Measurements from ENCODE around the gene VEGFC. TPM values are rescaled to one million over a fixed set of nuclear protein-coding genes. Genes with fewer than 3 reads are reported as not detected.

Gene VEGFC
- total and polyA plus RNA-seq, 2 experiments from 2014 or later, result 2.9 to 4.2 TPM

GRCh38 chr4:176789955-176790354, 2.8 kb downstream of the VEGFC start:
- no peaks in the 10 kb centered on the region for H3K36me3 ChIP-seq (replicated peaks; ENCODE audit: insufficient read depth, low read depth)
- H3K27ac ChIP-seq, result no peak overlapping the region
- H3K27me3 ChIP-seq, result peaks cover 22% of the 10 kb centered on the region
- 39% methylated on average over 1 of the region's 1 CpG for WGBS (ENCODE audit: low lambda C conversion rate, missing lambda C conversion rate)
- TF ChIP-seq CTCF (IDR thresholded peaks at IDR 0.05; ENCODE audit: poor library complexity), result peak; percentile 60
- no peak for TF ChIP-seq EZH2phosphoT487 (IDR thresholded peaks at IDR 0.05; ENCODE audit: low read depth, severe bottlenecking, unreplicated experiment)
- no peaks in the 10 kb centered on the region for H3K9me3 ChIP-seq (ENCODE audit: low read depth)
- peak overlapping the region; percentile 94 for H3K4me2 ChIP-seq
- no peaks in the 10 kb centered on the region for H3K4me1 ChIP-seq (ENCODE audit: insufficient read depth)
- H3K4me3 ChIP-seq, result no peak overlapping the region
- no peaks in the 10 kb centered on the region for H4K20me1 ChIP-seq (ENCODE audit: insufficient read depth, poor library complexity, severe bottlenecking)
- no peak overlapping the region for H2AFZ ChIP-seq
- H3K79me2 ChIP-seq, result no peaks in the 10 kb centered on the region
- no peaks in the 10 kb centered on the region for H3K9me2 ChIP-seq (replicated peaks; ENCODE audit: insufficient read depth)
- DNase-seq (ENCODE audit: low spot score), result peak; percentile 50

- TF ChIP-seq CTCF (IDR thresholded peaks at IDR 0.05; ENCODE audit: poor library complexity), result no peak
- H2AFZ ChIP-seq, result no peak overlapping the region
- H3K27ac ChIP-seq, result no peak overlapping the region
- H3K79me2 ChIP-seq, result no peaks in the 10 kb centered on the region
- no peak overlapping the region for H3K4me2 ChIP-seq
- H3K4me3 ChIP-seq, result no peak overlapping the region
- no peaks in the 10 kb centered on the region for H3K9me2 ChIP-seq (replicated peaks; ENCODE audit: insufficient read depth)
- no peaks in the 10 kb centered on the region for H3K4me1 ChIP-seq (ENCODE audit: insufficient read depth)
- peaks cover 22% of the 10 kb centered on the region for H3K27me3 ChIP-seq
- DNase-seq (ENCODE audit: low spot score), result no peak
- no peaks in the 10 kb centered on the region for H3K36me3 ChIP-seq (replicated peaks; ENCODE audit: insufficient read depth, low read depth)
- H3K9me3 ChIP-seq (ENCODE audit: low read depth), result no peaks in the 10 kb centered on the region
- H4K20me1 ChIP-seq (ENCODE audit: insufficient read depth, poor library complexity, severe bottlenecking), result no peaks in the 10 kb centered on the region
- WGBS (ENCODE audit: low lambda C conversion rate, missing lambda C conversion rate), result 90% methylated on average over 6 of the region's 6 CpGs
Observed at GRCh38 chr4:176788971-176789370, 3.8 kb downstream of the VEGFC start.

GRCh38 chr4:176788248-176788647, 4.5 kb downstream of the VEGFC start:
- H3K36me3 ChIP-seq (replicated peaks; ENCODE audit: insufficient read depth, low read depth), result no peaks in the 10 kb centered on the region
- no peaks in the 10 kb centered on the region for H3K4me1 ChIP-seq (ENCODE audit: insufficient read depth)
- H4K20me1 ChIP-seq (ENCODE audit: insufficient read depth, poor library complexity, severe bottlenecking), result no peaks in the 10 kb centered on the region
- peaks cover 19% of the 10 kb centered on the region for H3K27me3 ChIP-seq
- TF ChIP-seq EZH2phosphoT487 (IDR thresholded peaks at IDR 0.05; ENCODE audit: low read depth, severe bottlenecking, unreplicated experiment) (no peak), CTCF (IDR thresholded peaks at IDR 0.05; ENCODE audit: poor library complexity) (no peak), EZH2 (IDR thresholded peaks at IDR 0.05; ENCODE audit: borderline replicate concordance) (no peak)
- H3K9me3 ChIP-seq (ENCODE audit: low read depth), result no peaks in the 10 kb centered on the region
- no peaks in the 10 kb centered on the region for H3K9me2 ChIP-seq (replicated peaks; ENCODE audit: insufficient read depth)
- no peaks in the 10 kb centered on the region for H3K79me2 ChIP-seq
- H3K4me3 ChIP-seq, result no peak overlapping the region
- H2AFZ ChIP-seq, result no peak overlapping the region
- 81% methylated on average over 8 of the region's 8 CpGs for WGBS (ENCODE audit: low lambda C conversion rate, missing lambda C conversion rate)
- DNase-seq (ENCODE audit: low spot score), result no peak
- no peak overlapping the region for H3K4me2 ChIP-seq
- no peak overlapping the region for H3K27ac ChIP-seq

GRCh38 chr4:176784816-176785215, 7.9 kb downstream of the VEGFC start:
- 56% methylated on average over 2 of the region's 2 CpGs for WGBS (ENCODE audit: low lambda C conversion rate, missing lambda C conversion rate)
- no peaks in the 10 kb centered on the region for H3K27me3 ChIP-seq

More at GRCh38 chr4:176784816-176785215, 7.9 kb downstream of the VEGFC start:
- TF ChIP-seq EZH2 (IDR thresholded peaks at IDR 0.05; ENCODE audit: borderline replicate concordance) (no peak), CTCF (IDR thresholded peaks at IDR 0.05; ENCODE audit: poor library complexity) (no peak), EZH2phosphoT487 (IDR thresholded peaks at IDR 0.05; ENCODE audit: low read depth, severe bottlenecking, unreplicated experiment) (no peak)
- Histone ChIP-seq H3K79me2 (no peaks in the 10 kb centered on the region), H3K4me1 (ENCODE audit: insufficient read depth) (no peaks in the 10 kb centered on the region), H3K9me3 (ENCODE audit: low read depth) (no peaks in the 10 kb centered on the region), H3K9me2 (replicated peaks; ENCODE audit: insufficient read depth) (no peaks in the 10 kb centered on the region), H4K20me1 (ENCODE audit: insufficient read depth, poor library complexity, severe bottlenecking) (no peaks in the 10 kb centered on the region), H3K4me3 (no peak overlapping the region), H2AFZ (no peak overlapping the region), H3K4me2 (no peak overlapping the region), H3K36me3 (replicated peaks; ENCODE audit: insufficient read depth, low read depth) (no peaks in the 10 kb centered on the region), H3K27ac (no peak overlapping the region)
- DNase-seq (ENCODE audit: low spot score), result peak; percentile 7

All from hepatocyte (in vitro differentiated cells).